GM13976 (cell line): ENCODE results near the gene GTPBP10.

Source experiments
- DNase-seq: peaks from one replicate; pipeline ENCODE4 v3.0.0; 2012; ENCODE audit warnings: low spot score
- CTCF ChIP-seq: IDR thresholded peaks from 2 replicates; pipeline ENCODE4 v1.5.1; 2012; ENCODE audit warnings: borderline replicate concordance, mild to moderate bottlenecking; ENCODE audit not compliant: insufficient read depth; ENCODE audit errors: extremely low read depth, missing control alignments, control extremely low read depth
- in situ Hi-C: fragments of 300-500 bp; cut with MboI; formaldehyde crosslinking; loops from one replicate; pipeline ENCODE4 v1.12.0; 2022; ENCODE audit warnings: low sequenced_read_pairs, mixed read lengths, inconsistent platforms; ENCODE audit not compliant: unreplicated experiment

Gene GTPBP10

GRCh38 chr7:90424720-90425119 is 78.2 kb downstream of the GTPBP10 start:
- DNase-seq, result peak; percentile 49
- in situ Hi-C loops, result loop anchor here (10.0 kb wide), 1 partner anchor 260 kb away; no protein-coding TSS in a partner anchor
- no peak for TF ChIP-seq CTCF

GRCh38 chr7:90425376-90425775 is 78.9 kb downstream of the GTPBP10 start:
- no peak for DNase-seq
- in situ Hi-C loops, result loop anchor here (10.0 kb wide), 1 partner anchor 261 kb away; no protein-coding TSS in a partner anchor
- TF ChIP-seq CTCF, result no peak

- no peak for TF ChIP-seq CTCF
- DNase-seq, result no peak
- in situ Hi-C loops, result no loop called here
These were observed 84.3 kb downstream of the GTPBP10 start for GRCh38 chr7:90430614-90431460.

GRCh38 chr7:90432752-90433151 is 86.2 kb downstream of the GTPBP10 start:
- no peak for TF ChIP-seq CTCF
- in situ Hi-C loops, result no loop called here
- DNase-seq, result no peak

GRCh38 chr7:90433221-90433620 is 86.7 kb downstream of the GTPBP10 start:
- DNase-seq, result no peak
- no peak for TF ChIP-seq CTCF
- in situ Hi-C loops, result no loop called here
